T follicular helper cell (primary cell): ENCODE results near the gene BORCS8.
"Not testable (repeated sequence)": the region's sequence is repeated elsewhere in the genome, so short reads cannot be mapped to it uniquely, and the experiment has no call there.

Source experiments
- DNase-seq: peaks from one replicate; pipeline ENCODE4 v3.0.0-alpha.2; 2020; ENCODE audit warnings: low read depth

The BORCS8 gene

DNA sequence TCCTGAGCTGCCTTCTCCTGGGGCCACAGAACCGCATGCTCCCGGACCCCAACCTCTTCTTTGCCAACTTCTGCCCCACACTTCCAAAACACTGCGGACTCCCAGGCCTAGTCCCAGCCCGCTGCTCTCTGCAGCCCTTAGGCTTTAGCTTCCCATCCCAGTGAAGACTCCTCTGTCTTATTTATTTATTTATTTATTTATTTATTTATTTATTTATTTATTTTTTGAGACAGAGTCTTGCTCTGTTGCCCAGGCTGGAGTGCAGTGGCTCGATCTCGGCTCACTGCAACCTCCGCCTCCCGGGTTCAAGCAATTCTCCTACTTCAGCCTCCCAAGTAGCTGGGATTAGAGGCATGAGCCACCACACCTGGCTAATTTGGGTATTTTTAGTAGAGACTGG lies 43.4 kb downstream of the BORCS8 start:
- not testable (repeated sequence) for DNase-seq

DNA sequence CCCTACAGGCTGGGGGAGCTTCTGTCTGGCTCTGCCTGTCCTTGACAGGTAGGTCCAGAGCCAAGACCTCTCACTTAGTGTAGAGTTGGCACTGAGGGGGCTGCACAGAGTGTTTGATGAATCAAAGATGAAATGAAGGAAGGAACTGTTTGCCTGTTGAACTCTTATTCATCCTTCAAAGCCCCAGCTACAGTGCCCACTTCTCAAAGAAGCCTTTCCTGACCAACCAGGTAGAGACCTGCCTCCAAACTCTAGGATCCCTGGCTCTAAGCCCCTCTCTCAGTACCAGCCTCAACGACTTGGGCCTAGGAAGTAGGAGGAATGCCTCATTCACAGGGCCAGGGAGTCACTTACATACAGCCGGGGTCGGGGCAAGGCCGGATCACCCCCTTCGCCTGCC lies 44.6 kb downstream of the BORCS8 start:
- DNase-seq, result no peak

DNA sequence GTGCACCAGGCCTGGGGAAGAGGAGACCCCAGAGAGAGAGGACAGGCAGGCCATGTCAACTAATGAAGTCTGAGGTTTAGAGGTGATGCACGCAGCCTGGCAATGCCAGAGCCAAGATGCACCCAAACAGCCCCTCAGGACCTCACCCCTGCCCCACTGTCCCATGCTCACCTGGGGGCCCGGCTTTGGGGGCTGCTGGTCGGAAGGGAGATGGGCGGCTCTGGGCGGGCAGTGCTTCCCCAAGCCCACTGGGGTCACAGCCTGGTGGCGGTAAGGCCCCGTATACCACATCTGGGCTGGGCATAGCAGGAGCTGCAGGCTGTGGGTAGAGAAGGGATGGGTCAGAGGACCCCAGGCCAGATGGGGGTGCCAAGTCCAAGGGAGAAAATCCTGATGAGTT lies 45.1 kb downstream of the BORCS8 start:
- DNase-seq, result no peak

DNA sequence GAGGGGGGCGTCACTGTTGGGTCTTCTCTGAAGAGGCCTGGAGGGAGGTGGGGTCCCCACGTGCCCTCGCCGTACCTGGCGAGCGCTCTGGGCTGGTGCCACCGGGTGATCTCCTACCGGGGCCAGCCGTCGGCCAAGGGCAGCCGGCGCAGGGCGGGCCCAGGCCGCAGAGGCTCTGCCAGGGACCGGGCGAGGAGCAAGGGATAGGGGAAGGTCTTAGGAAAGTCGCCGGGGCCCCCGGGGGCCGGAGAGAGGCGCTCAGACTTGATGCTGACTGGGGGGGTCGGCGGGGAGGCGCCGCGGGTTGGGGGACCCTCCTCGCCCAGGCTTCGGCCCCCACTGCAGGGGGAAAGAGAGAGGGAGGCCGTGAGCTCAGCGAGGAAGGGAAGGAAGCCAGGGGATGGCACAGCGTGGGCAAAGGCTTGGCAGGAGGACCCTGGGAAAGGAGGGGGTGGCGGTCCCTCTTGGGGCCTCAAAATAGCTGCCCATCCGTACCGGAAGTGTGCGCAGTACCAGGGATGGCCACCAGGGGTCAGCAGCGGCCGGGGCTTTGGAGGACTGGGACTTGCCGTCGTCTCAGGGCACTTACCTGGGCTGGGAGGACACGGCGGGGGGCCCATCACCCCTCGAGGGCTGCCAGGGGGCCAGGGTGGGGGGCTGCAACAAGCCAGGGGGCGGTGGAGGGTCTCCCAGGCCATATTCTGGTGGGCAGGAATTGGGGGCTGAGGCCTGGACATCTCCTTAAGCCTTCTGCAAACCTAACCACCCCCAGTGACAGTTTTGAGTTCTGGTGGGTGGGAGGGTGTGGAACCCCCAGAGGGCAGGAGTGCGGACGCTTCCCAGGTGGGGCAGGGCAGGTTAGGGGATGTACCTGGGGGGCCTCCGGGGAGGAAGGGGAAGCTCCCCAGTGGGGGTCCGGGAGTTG lies 46.0 kb downstream of the BORCS8 start:
- DNase-seq, result peak; percentile 78

DNA sequence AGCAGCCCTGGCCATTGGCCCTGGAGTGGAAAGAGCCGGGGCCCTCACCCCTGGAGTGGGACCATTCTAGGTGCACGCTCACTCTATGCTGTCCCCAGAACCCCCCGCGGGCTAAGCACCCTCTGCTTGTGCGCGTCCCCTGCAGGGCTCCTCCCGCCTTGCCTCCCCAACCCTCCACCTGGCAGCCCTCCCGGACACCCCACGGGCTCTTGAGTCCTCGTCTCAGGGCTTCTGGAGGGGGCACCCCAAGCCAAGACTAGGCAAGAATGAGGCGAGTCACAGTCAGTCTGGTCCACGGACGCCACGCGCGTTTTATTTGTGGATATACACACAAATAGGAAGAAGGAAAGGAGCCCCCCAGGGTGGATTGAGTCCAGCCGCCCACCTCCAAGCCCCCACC lies 46.7 kb downstream of the BORCS8 start:
- DNase-seq, result no peak

DNA sequence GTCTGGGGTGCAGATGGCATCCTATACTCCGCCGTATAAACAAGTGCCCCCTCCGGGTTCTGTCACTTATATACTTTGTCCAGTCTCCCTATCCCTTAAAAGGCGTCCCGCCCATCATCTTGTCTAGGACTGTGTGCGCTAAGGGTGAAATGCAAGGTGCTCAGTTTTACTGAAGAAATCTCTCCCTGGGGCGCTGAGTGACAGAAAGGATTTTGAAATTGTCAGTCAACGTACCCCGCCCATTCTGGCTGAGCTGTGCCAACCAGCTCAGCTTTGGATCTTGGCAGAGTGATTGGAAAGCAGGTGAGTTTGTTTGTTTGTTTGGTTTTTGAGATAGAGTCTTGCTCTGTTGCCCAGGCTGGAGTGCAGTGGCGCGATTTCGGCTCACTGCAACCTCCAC lies 49.6 kb downstream of the BORCS8 start:
- no peak for DNase-seq

DNA sequence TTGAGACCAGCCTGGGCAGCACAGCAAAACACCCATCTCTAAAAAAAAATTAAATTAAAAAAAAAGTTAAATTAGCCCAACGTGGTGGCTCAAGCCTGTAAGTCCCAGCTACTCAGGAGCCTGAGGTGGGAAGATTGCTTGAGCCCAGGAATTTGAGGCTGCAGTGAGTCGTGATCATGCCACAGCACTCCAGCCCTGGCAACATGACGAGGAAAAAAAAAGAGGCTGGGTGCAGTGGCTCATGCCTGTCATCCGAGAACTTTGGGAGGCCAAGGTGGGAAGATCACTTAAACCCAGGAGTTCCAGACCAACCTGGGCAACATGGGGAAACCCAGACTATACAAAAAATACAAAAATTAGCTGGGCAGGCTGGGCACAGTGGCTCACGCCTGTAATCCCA lies 51.5 kb downstream of the BORCS8 start:
- no peak for DNase-seq

DNA sequence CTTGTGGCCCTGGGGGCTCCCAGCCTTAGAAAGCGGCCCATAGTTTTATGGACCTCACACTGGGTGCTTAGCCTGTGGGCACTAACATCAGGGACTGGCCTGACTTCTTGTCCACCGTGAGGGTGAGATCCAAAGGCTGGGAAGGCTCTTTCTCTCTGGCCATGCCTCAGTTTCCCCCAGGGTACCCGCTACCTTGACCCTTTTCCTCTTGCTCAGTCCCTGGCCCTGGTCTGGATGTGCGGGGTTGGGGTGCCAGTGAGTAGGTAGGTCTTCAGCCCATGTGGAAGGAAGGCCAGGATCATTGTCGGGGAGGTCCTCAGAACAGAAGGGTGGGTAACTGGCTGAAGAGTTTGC lies 52.1 kb downstream of the BORCS8 start:
- DNase-seq, result no peak

DNA sequence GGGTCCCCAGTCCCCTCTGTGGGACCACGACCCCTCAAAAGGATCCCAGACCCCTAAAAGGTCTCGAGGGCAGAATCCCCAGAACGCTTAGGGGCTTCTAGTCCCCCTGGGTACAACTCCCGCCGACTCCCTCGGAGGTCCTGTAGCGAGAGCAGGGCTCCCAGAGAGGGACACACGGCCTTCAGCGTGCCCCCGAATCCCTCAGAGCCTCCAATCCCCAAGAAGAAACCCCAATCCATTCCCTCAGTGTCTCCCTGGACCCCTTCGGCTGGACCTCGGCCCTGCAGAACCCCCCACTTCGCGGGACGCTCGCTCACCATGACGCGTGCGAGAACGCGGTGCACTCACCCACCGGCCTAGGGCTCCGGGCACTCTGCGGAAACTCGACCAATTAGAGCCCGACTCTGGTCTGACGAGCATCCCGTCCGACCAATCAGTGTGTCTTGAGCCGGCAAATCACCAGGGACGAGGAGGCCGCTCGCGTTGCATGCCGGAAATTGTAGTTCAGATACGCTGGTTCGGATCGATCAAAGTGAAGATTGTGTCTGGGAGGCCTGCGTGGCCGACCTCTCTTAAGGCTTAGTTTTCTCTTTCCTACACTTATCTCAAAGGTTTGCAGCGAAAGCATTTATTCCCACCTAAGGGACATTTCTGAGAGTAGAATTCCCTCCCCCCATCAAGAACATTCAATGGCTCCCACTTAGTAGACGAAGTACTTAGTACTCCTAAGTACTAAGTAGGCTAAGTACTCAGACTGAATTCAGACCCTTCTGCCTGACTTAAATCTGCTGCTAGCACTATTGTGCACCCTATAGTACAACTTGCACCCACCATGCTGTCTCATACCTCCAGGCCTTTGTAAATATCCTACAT lies 53.6 kb downstream of the BORCS8 start, which contains the start of gene TMEM161A:
Gene TMEM161A, minus strand, starts transcription at position 370 of the 873 bp plus-strand sequence. Its CDS starts 50 bp downstream, at position 320.
- peak; percentile 93 for DNase-seq

DNA sequence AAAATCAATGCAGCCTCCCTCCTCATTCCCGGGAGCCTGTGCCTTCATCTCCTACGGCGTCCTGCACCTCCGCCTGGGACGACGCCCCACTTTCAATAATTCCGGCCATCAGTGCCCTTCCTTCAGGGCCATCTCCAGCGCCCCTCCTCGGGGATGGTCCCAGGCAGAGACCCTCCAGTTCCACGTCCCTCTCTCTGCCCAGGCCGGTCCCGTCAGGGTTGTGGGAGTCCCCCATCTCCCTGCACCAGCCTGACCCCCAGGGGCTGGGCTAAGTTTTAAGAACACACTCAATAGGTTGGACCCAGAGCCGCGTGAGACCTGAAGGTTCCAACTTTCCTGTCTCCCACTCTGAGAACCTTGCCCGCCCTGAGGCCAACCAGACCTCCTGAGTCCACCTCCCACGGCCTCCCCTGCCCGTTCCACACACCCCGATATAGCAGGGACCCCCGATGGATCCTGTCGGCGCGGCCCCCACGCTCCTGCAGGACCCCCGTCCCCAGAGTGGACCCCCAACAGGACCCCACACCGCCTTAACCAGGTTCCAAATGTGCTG lies 54.3 kb downstream of the BORCS8 start:
- no peak for DNase-seq

DNA sequence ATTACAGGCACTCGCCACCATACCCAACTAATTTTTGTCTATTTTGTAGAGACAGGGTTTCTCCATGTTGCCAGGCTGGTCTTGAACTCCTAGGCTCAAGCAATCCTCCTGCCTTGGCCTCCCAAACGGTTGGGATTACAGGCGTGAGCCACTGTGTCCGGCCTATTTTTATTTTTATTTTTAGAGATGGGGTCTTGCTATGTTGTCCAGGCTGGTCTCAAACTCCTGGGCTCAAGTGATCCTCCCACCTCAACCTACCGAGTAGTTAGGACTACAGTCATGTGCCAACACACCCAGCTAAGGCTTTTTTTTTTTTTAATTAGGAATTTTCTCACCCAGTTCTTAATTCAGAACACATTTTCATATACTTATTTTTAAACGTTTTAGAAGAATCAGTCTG lies 56.2 kb downstream of the BORCS8 start:
- not testable (repeated sequence) for DNase-seq

DNA sequence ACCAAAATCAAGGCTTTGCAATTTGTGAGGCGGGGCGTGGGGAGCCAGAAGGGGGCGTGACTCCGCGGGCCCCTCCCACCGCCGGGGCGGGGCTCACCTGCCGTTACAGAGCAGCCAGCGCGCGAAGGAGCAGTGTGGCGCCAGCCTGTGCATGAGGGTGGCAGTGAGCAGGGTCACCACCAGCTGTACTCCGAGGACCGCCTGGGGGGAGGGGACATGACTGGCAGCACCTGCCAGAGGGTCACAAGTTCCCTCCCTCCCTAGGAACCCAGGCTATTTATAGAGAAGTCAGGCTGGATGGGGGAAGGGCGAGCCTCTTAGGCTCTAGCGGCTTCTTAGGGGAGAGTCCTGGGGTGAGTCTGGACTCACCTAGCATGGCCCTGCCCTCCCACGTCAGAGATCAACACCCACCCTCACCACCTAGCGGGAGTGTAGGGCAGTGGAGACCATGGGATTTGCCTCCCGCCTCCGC lies 57.2 kb downstream of the BORCS8 start:
- DNase-seq, result no peak

DNA sequence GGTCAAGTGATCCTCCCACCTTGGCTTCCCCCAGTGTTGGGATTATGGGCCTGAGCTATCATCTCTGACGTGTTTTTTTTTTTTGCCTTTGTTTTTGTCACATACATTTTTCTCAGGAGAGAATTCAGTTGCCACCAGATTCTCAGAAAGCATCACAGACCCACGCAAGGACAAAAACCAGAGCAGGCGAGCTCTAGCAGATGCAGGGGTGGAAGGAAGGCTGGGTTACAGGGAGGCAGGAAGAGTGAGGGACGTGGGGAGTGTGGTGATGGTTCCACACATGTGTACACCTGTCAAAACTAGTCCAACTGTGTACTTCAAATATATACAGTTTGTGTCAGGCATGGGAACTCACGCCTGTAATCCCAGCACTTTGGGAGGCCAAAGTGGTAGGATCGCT lies 58.0 kb downstream of the BORCS8 start:
- DNase-seq, result no peak

DNA sequence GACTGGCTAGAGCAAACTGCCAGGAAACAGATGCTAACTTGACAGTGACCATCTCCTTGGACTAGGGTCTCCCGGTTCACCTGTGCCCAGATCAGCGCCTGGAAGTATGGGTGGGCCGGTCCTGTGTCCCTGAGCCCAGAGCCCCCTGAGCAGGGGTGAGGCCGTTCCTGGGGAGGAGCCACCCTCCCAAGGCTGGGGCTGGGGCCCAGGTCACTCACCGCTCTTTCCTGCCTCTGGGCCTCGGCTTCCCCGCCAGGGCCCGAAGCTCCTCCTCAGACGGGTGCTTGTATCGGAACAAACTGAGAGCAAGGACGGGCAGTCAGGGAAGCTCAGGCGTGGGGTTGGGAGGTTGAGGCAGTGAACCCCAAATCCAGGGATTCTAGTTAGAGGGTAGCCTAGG lies 59.0 kb downstream of the BORCS8 start:
- DNase-seq, result no peak

DNA sequence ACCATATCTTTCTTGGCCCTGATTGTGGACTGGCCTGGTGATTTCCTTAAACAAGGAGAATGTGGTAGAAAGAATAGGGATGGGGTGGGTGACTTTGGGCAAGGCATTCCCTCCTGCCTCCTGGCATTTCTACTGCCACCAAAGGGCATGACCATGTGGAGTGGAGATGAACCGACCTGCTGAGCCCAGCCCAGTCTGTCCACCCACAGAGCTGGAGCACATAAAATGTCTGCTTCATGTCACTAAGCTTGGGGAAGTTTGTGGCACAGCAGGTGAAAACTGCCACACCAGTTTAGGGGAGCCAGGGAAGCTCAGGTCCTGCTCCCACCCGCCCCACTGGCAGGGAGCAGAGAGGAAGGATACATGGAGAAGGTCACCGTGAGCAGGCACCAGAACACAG lies 60.0 kb downstream of the BORCS8 start:
- no peak for DNase-seq
